AML-193 (cell line): ENCODE data around the gene KRT33A.

Source experiments
- DNase-seq, 2 experiments: peaks; one replicate each; lab custom pipeline; 2025; lab: John Stamatoyannopoulos, UW

KRT33A gene

GRCh38 chr17:41301916-41302901 lies 48.4 kb downstream of the KRT33A start, which contains the start of gene KRTAP29-1:
Gene KRTAP29-1, minus strand, starts transcription at chr17:41302851. Its CDS starts 0 bp downstream, at chr17:41302851.
- peak; percentile 82 to 84 for DNase-seq

- DNase-seq = no peak
Measured at GRCh38 chr17:41301204-41301790, 49.3 kb downstream of the KRT33A start.

- DNase-seq = no peak
Measured at GRCh38 chr17:41298458-41299135, 52.0 kb downstream of the KRT33A start.

GRCh38 chr17:41296846-41297245 lies 53.8 kb downstream of the KRT33A start:
- DNase-seq = no peak
